Fibroblast of mammary gland (primary cell): Measurements from ENCODE around the gene CAPG.

ENCODE experiments used
- DNase-seq: peaks from one replicate; pipeline ENCODE4 v3.0.0-alpha.2; 2010; ENCODE audit warnings: low read depth
- H3K4me3 ChIP-seq: 2 replicates; pipeline ENCODE4 v1.5.1; 2011; ENCODE audit warnings: low read depth, mild to moderate bottlenecking, low read length, moderate library complexity; ENCODE audit not compliant: control insufficient read depth
- CTCF ChIP-seq: conservative IDR thresholded peaks from 2 replicates; pipeline ENCODE4 v1.5.1; 2011; ENCODE audit warnings: low read depth, low read length, inconsistent platforms; ENCODE audit not compliant: control insufficient read depth, insufficient read depth

Gene CAPG

GRCh38 chr2:85395912-85396475 lies 14.2 kb downstream of the CAPG start:
- H3K4me3 ChIP-seq, result no peak overlapping the region
- DNase-seq, result no peak
- TF ChIP-seq CTCF, result no peak

- no peak for TF ChIP-seq CTCF
- no peak overlapping the region for H3K4me3 ChIP-seq
- no peak for DNase-seq
These were observed 15.2 kb downstream of the CAPG start for GRCh38 chr2:85394976-85395375.

- H3K4me3 ChIP-seq, result no peak overlapping the region
- DNase-seq, result no peak
- TF ChIP-seq CTCF, result no peak
These were observed 15.9 kb downstream of the CAPG start for GRCh38 chr2:85394261-85394681.

GRCh38 chr2:85393836-85394235 lies 16.3 kb downstream of the CAPG start:
- no peak for TF ChIP-seq CTCF
- peak; percentile 71 for DNase-seq
- no peak overlapping the region for H3K4me3 ChIP-seq

- TF ChIP-seq CTCF, result peak; percentile 76
- DNase-seq, result peak; percentile 44
These were observed 19.1 kb downstream of the CAPG start for GRCh38 chr2:85390941-85391669.

GRCh38 chr2:85388878-85389538 lies 21.2 kb downstream of the CAPG start:
- H3K4me3 ChIP-seq, result no peak overlapping the region
- no peak for TF ChIP-seq CTCF
- DNase-seq, result no peak

More at GRCh38 chr2:85390941-85391669, 19.1 kb downstream of the CAPG start:
- no peak overlapping the region for H3K4me3 ChIP-seq
